ENCODE results near the gene LCMT1. TPM values are rescaled to one million over a fixed set of nuclear protein-coding genes. Genes with fewer than 3 reads are reported as not detected.

Gene LCMT1
- polyA plus RNA-seq, 1 donor from 2014 or later = 45.5 TPM

- no peaks in the 10 kb centered on the region for H3F3A ChIP-seq (ENCODE audit: insufficient read depth, low read length, poor library complexity, severe bottlenecking)
- H3K9me3 ChIP-seq (ENCODE audit: low read length) = no peaks in the 10 kb centered on the region
- H3K27me3 ChIP-seq (ENCODE audit: insufficient read depth, low read depth, low read length) = no peaks in the 10 kb centered on the region
- H3K9ac ChIP-seq (ENCODE audit: low read length) = no peak overlapping the region
- H3K4me3 ChIP-seq (ENCODE audit: low read length) = no peak overlapping the region
- H2AFZ ChIP-seq (ENCODE audit: low read depth, low read length) = no peak overlapping the region
- no peaks in the 10 kb centered on the region for H3K79me2 ChIP-seq (replicated peaks; ENCODE audit: insufficient read depth, low read length)
- no peak overlapping the region for H3K4me2 ChIP-seq (ENCODE audit: low read length)
- no peaks in the 10 kb centered on the region for H3K9me2 ChIP-seq (ENCODE audit: insufficient read depth, low read length)
- H4K20me1 ChIP-seq (ENCODE audit: insufficient read depth) = no peaks in the 10 kb centered on the region
- TF ChIP-seq EP300 (conservative IDR thresholded peaks at IDR 0.05; ENCODE audit: poor library complexity, severe bottlenecking) (no peak), SMC3 (conservative IDR thresholded peaks at IDR 0.05; ENCODE audit: poor library complexity) (no peak), POLR2AphosphoS5 (IDR thresholded peaks at IDR 0.05) (no peak), MXI1 (conservative IDR thresholded peaks at IDR 0.05; ENCODE audit: poor library complexity, severe bottlenecking) (no peak), EZH2 (IDR thresholded peaks at IDR 0.05; ENCODE audit: borderline replicate concordance, insufficient read depth, low read length, poor library complexity, severe bottlenecking) (no peak), RAD21 (conservative IDR thresholded peaks at IDR 0.05) (no peak), TAF1 (IDR thresholded peaks at IDR 0.05; ENCODE audit: low read depth) (no peak)
- TF ChIP-seq, protein P1, sequence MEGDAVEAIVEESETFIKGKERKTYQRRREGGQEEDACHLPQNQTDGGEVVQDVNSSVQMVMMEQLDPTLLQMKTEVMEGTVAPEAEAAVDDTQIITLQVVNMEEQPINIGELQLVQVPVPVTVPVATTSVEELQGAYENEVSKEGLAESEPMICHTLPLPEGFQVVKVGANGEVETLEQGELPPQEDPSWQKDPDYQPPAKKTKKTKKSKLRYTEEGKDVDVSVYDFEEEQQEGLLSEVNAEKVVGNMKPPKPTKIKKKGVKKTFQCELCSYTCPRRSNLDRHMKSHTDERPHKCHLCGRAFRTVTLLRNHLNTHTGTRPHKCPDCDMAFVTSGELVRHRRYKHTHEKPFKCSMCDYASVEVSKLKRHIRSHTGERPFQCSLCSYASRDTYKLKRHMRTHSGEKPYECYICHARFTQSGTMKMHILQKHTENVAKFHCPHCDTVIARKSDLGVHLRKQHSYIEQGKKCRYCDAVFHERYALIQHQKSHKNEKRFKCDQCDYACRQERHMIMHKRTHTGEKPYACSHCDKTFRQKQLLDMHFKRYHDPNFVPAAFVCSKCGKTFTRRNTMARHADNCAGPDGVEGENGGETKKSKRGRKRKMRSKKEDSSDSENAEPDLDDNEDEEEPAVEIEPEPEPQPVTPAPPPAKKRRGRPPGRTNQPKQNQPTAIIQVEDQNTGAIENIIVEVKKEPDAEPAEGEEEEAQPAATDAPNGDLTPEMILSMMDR (IDR thresholded peaks at IDR 0.05; ENCODE audit: poor library complexity, severe bottlenecking) = no peak
- no peak overlapping the region for H3K27ac ChIP-seq (ENCODE audit: low read length)
- H3K36me3 ChIP-seq (ENCODE audit: insufficient read depth, low read length) = no peaks in the 10 kb centered on the region
These were observed 111.4 kb downstream of the LCMT1 start for GRCh38 chr16:25222959-25223358.

DNA sequence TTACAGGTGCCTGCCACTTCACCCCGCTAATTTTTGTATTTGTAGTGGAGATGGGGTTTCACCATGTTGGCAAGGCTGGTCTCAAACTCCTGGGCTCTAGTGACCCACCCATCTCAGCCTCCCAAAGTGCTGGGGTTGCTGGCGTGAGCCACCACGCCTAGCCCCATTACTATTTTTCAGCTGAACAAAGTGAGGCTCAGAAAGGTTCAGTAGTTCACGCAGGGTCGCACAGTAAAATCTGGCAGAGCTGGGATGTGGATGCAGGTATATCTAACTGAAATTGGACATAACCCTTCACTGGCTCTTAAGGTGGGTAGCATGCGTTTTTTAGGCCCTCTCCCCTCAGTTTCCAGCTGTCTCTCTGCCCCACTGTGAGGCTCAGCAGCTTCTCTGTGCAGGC is 112.4 kb downstream of the LCMT1 start:
- Histone ChIP-seq H3K4me2 (ENCODE audit: low read length) (no peak overlapping the region), H3K36me3 (ENCODE audit: insufficient read depth, low read length) (no peaks in the 10 kb centered on the region), H2AFZ (ENCODE audit: low read depth, low read length) (no peak overlapping the region), H3K79me2 (replicated peaks; ENCODE audit: insufficient read depth, low read length) (no peaks in the 10 kb centered on the region), H3F3A (ENCODE audit: insufficient read depth, low read length, poor library complexity, severe bottlenecking) (no peaks in the 10 kb centered on the region), H4K20me1 (ENCODE audit: insufficient read depth) (no peaks in the 10 kb centered on the region), H3K9me2 (ENCODE audit: insufficient read depth, low read length) (no peaks in the 10 kb centered on the region), H3K4me3 (ENCODE audit: low read length) (no peak overlapping the region), H3K9ac (ENCODE audit: low read length) (no peak overlapping the region), H3K27me3 (ENCODE audit: insufficient read depth, low read depth, low read length) (no peaks in the 10 kb centered on the region), H3K9me3 (ENCODE audit: low read length) (no peaks in the 10 kb centered on the region), H3K27ac (ENCODE audit: low read length) (no peak overlapping the region)
- TF ChIP-seq POLR2AphosphoS5 (IDR thresholded peaks at IDR 0.05) = no peak
- TF ChIP-seq MXI1 (conservative IDR thresholded peaks at IDR 0.05; ENCODE audit: poor library complexity, severe bottlenecking) = no peak
- TF ChIP-seq, protein P2, sequence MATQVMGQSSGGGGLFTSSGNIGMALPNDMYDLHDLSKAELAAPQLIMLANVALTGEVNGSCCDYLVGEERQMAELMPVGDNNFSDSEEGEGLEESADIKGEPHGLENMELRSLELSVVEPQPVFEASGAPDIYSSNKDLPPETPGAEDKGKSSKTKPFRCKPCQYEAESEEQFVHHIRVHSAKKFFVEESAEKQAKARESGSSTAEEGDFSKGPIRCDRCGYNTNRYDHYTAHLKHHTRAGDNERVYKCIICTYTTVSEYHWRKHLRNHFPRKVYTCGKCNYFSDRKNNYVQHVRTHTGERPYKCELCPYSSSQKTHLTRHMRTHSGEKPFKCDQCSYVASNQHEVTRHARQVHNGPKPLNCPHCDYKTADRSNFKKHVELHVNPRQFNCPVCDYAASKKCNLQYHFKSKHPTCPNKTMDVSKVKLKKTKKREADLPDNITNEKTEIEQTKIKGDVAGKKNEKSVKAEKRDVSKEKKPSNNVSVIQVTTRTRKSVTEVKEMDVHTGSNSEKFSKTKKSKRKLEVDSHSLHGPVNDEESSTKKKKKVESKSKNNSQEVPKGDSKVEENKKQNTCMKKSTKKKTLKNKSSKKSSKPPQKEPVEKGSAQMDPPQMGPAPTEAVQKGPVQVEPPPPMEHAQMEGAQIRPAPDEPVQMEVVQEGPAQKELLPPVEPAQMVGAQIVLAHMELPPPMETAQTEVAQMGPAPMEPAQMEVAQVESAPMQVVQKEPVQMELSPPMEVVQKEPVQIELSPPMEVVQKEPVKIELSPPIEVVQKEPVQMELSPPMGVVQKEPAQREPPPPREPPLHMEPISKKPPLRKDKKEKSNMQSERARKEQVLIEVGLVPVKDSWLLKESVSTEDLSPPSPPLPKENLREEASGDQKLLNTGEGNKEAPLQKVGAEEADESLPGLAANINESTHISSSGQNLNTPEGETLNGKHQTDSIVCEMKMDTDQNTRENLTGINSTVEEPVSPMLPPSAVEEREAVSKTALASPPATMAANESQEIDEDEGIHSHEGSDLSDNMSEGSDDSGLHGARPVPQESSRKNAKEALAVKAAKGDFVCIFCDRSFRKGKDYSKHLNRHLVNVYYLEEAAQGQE (IDR thresholded peaks at IDR 0.05; ENCODE audit: borderline replicate concordance) = no peak
- no peak for TF ChIP-seq TAF1 (IDR thresholded peaks at IDR 0.05; ENCODE audit: low read depth)
- no peak for TF ChIP-seq SMC3 (conservative IDR thresholded peaks at IDR 0.05; ENCODE audit: poor library complexity)
- TF ChIP-seq EP300 (conservative IDR thresholded peaks at IDR 0.05; ENCODE audit: poor library complexity, severe bottlenecking) = no peak
- TF ChIP-seq EZH2 (IDR thresholded peaks at IDR 0.05; ENCODE audit: borderline replicate concordance, insufficient read depth, low read length, poor library complexity, severe bottlenecking) = no peak
- TF ChIP-seq RAD21 (conservative IDR thresholded peaks at IDR 0.05) = no peak
- TF ChIP-seq, protein P1 (IDR thresholded peaks at IDR 0.05; ENCODE audit: poor library complexity, severe bottlenecking) = no peak

All from neural cell (in vitro differentiated cells).